ENCODE results near the gene BRINP2.

Gene BRINP2

DNA sequence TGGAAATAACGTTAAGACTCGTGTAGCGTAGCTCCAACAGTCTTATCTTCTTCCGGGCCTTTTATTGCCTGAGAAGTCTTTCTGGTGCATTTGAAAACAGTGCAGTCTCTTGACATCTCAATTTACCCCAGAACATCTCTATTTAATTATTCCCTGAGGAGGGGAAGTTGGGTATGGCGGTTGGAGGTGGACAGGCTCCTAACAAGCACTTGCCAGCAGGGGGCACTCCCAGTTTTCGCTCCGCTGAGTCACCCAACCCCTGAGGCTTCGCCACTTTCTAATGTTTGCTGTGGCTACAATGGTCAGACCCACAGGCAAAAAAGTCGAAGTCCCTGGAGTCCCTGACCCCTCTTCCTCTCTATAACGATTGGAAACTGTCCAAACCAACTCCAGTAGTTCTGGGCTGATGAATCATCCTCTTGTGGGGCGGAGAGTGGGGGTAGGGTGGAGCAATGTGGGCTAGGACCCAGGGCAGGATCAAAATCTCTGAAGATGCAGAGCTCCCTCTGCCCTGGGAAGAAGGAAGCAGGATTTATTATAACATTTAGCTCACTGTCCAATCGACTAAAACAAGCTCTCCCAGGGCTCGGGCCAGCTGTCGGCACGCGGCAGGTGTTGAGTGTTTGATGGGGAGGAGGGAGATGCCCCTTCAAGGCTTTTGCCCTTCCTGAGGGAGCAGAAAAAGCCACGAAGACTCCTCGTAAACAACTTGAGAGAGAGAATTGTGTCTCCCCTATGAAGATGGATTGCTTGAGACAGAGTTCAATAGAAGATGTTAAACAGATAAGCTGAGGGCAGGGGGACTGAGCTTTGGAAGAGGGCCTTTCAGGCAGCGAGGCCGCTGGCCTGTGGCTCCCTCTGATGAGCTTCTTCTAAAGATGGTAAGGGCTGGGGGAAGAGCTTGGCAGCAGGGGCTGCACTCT lies 85.7 kb downstream of the BRINP2 start:
- Histone ChIP-seq H3K27ac (no peak overlapping the region), H3K4me1 (peaks cover 17% of the 10 kb centered on the region), H3K4me2 (peak overlapping the region; percentile 11), H3K4me3 (no peak overlapping the region), H3K9me3 (no peaks in the 10 kb centered on the region), H3K27me3 (no peaks in the 10 kb centered on the region), H4K20me1 (no peaks in the 10 kb centered on the region), H3K36me3 (no peaks in the 10 kb centered on the region), H3K9ac (no peak overlapping the region)
- TF ChIP-seq Cebpa-rat (IDR thresholded peaks at IDR 0.05), result no peak

DNA sequence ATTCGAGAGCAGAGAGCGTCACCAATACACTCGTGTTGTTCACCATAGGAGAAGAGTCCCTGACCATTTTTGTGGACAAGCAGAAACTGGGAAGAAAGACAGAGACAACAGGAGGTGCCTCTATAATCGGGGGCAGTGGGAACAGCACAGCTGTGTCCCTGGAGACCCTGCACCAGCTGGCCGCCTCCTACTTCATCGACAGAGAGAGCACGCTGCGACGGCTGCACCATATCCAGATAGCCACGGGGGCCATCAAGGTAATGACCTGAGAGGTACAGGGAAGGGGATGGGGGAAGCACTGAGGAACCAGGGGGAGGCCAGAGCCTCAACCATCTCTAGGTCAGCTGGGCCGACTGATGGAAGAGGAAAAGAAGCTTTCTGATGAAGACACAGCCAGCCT lies 86.4 kb downstream of the BRINP2 start:
- Histone ChIP-seq H4K20me1 (no peaks in the 10 kb centered on the region), H3K36me3 (no peaks in the 10 kb centered on the region), H3K4me1 (peaks cover 17% of the 10 kb centered on the region), H3K9me3 (no peaks in the 10 kb centered on the region), H3K27me3 (no peaks in the 10 kb centered on the region), H3K27ac (no peak overlapping the region), H3K4me3 (no peak overlapping the region), H3K9ac (no peak overlapping the region), H3K4me2 (no peak overlapping the region)
- no peak for TF ChIP-seq Cebpa-rat (IDR thresholded peaks at IDR 0.05)

DNA sequence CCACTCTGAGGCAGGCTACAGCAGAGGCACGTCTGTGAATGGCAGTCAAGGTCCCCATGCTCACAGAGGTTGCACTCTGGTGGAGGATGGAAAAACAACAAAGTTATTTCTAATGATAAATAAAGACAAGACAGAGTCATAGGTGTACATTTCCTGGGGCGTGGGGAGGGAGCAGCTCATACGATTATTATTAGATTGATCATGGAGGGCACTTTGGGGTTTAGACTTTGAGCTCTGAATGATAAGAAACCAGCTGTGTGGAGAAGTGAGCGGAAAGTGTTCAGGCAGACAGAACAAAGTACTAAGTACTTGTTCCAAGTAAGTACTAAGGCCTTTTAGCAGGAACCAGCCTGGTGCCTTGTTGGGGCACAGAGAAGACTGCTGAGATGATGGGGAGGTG lies 86.8 kb downstream of the BRINP2 start:
- Histone ChIP-seq H3K4me2 (no peak overlapping the region), H3K4me1 (peaks cover 17% of the 10 kb centered on the region), H3K27ac (no peak overlapping the region), H4K20me1 (no peaks in the 10 kb centered on the region), H3K9ac (no peak overlapping the region), H3K4me3 (no peak overlapping the region), H3K9me3 (no peaks in the 10 kb centered on the region), H3K27me3 (no peaks in the 10 kb centered on the region), H3K36me3 (no peaks in the 10 kb centered on the region)
- no peak for TF ChIP-seq Cebpa-rat (IDR thresholded peaks at IDR 0.05)

DNA sequence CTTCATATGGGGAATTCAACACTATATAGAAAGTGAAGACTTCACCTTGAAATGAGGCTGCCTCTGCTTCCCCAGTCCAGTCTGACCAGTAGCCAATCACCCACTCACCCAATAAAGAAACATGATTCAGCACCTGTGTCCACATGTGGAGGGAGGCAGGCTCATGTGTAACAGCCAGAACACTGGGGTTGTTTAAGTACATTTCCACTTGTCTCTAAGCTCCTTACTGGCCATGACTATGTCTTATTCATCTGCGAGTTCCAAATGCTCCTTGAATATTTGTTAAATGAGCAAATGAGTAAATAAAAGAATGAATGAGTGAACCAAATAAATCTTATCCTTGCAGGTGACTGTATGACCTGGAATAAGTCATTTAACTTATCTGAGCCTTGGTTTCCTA lies 100.1 kb downstream of the BRINP2 start:
- no peaks in the 10 kb centered on the region for H3K27me3 ChIP-seq
- H3K4me2 ChIP-seq, result no peak overlapping the region
- TF ChIP-seq Cebpa-rat (IDR thresholded peaks at IDR 0.05), result no peak

DNA sequence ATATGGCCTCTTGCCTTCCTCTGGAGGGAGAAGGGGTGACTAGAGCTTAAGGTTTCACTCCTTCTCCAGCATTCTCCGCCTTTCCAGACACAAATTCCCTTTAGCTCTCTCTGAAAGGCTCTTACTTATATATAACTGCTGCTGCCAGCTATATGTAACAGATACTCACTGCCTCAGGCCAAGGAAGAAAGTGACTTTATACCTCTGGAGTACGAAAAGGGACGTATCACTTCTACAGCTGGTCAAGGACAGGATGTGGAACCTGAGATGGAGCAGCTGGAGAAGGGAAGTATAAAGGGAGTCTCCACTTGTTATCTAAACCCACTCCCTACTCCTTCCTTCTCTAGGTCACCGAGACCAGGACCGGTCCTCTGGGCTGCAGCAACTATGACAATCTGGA lies 102.4 kb downstream of the BRINP2 start:
- Histone ChIP-seq H3K4me3 (no peak overlapping the region), H4K20me1 (no peaks in the 10 kb centered on the region), H3K27me3 (no peaks in the 10 kb centered on the region), H3K4me2 (no peak overlapping the region), H3K9me3 (no peaks in the 10 kb centered on the region), H3K4me1 (no peaks in the 10 kb centered on the region), H3K9ac (no peak overlapping the region), H3K36me3 (no peaks in the 10 kb centered on the region), H3K27ac (no peak overlapping the region)
- TF ChIP-seq Cebpa-rat (IDR thresholded peaks at IDR 0.05), result no peak

More for the DNA sequence above, 100.1 kb downstream of the BRINP2 start:
- Histone ChIP-seq H3K36me3 (no peaks in the 10 kb centered on the region), H3K4me1 (no peaks in the 10 kb centered on the region), H3K4me3 (no peak overlapping the region), H3K9ac (no peak overlapping the region), H3K27ac (no peak overlapping the region), H3K9me3 (no peaks in the 10 kb centered on the region), H4K20me1 (no peaks in the 10 kb centered on the region)

DNA sequence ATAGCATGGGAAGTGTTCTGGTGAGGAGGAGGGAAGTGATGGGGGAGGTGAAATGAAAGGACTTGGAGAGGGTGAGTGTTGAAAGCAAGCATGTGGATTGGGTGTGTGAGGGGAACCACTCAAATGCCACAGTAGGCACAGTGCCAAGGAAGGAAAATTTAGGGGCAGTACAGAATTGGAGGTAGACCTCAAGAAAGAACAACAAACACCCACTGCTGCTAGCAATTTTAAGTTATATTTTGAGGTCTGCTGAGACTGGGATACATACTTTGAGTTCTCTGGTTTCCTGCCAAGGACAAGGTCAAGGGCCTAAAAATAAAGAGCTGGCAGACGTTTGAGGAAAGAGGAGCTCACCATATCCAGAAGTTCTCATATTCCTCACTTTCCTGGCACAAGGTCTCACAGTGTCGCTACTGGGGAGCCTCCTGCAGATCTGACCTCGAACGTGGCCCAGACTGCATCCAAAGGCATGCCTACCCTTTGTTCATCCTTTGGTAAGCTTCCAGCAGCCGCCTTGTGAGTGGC lies 104.0 kb downstream of the BRINP2 start:
- Histone ChIP-seq H4K20me1 (no peaks in the 10 kb centered on the region), H3K27me3 (no peaks in the 10 kb centered on the region), H3K4me3 (no peak overlapping the region), H3K36me3 (no peaks in the 10 kb centered on the region), H3K27ac (no peak overlapping the region), H3K4me1 (no peaks in the 10 kb centered on the region), H3K4me2 (no peak overlapping the region), H3K9me3 (no peaks in the 10 kb centered on the region), H3K9ac (no peak overlapping the region)
- TF ChIP-seq Cebpa-rat (IDR thresholded peaks at IDR 0.05), result no peak

DNA sequence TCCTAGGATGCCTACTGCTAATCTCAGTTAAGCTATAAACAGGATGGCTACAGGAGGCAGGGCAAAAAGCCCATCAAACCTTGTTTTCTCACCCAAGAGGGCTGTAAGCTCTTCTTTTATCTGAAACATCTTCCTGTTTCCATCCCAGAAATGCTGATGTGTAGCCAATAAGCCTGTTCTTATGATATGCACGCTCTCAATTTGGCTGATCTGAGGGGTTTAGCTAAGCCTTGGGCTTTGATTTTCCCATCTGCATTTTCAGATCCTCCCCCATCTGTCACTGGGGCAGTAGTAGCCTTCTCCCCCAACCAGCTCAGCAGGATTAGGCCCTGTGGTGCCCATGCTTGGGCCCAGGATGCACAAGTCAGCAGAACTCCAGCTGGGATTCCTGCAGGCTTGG lies 105.0 kb downstream of the BRINP2 start:
- TF ChIP-seq Cebpa-rat (IDR thresholded peaks at IDR 0.05), result no peak
- Histone ChIP-seq H3K9me3 (no peaks in the 10 kb centered on the region), H3K4me1 (no peaks in the 10 kb centered on the region), H3K4me3 (no peak overlapping the region), H3K9ac (no peak overlapping the region), H3K4me2 (no peak overlapping the region), H3K36me3 (no peaks in the 10 kb centered on the region), H4K20me1 (no peaks in the 10 kb centered on the region), H3K27me3 (no peaks in the 10 kb centered on the region), H3K27ac (no peak overlapping the region)

DNA sequence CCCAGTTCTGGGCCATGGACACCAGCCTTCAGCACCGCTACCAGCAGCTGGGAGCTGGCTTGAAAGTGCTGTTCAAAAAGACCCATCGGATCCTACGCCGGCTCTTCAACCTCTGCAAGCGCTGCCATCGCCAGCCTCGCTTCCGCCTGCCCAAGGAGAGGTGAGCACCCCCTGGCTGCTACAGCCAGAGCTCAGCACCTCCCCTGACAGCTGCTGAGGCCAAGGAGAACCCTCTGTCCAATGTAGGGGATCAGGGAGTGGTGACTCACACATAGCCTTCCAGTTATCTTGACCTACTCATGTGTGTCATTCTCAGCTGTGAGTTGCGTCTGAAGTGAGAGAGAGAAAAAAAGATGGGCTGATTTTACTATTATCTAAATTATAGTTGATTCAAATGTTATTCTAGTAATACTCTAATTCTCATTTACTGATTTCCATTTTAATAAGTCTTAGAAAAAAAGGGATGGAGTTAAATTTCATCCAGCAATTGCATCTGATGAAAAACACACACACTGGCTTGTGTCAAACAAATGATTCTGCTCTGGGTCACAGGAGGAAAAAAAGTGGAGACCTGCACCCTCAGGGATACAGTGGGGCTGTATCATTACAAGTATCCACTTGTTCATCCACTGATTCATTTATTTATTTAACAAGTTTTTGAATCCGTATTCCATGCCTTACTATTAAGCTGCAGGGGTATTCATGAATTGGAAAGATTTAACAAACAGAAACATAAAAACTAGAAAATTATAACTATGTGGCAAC lies 108.0 kb downstream of the BRINP2 start:
- Histone ChIP-seq H3K4me3 (no peak overlapping the region), H3K9me3 (no peaks in the 10 kb centered on the region), H3K4me2 (no peak overlapping the region), H3K9ac (no peak overlapping the region), H3K27ac (no peak overlapping the region), H3K27me3 (no peaks in the 10 kb centered on the region), H4K20me1 (no peaks in the 10 kb centered on the region), H3K36me3 (no peaks in the 10 kb centered on the region), H3K4me1 (no peaks in the 10 kb centered on the region)
- no peak for TF ChIP-seq Cebpa-rat (IDR thresholded peaks at IDR 0.05)

DNA sequence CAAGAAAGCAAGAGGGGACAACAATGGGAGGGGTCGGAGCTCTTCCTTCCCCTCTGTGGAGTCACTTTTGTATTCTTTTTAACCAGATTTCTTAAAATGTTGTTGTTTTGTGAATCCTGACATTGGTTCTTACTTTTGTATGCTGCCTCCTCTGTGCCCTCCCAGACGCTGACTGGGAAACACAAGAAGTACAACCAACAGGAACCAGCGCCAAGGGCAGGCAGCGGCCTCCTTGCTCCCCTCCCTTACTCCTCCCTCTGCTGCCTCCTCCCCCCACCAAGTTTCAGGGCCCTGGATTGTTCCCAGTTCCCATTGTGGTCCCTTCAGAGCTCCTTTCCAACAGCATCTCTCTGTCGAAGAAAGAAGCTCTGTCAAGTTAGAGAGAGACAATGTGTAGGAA lies 111.1 kb downstream of the BRINP2 start:
- Histone ChIP-seq H3K4me3 (no peak overlapping the region), H3K27ac (no peak overlapping the region), H3K4me1 (no peaks in the 10 kb centered on the region), H3K27me3 (no peaks in the 10 kb centered on the region), H3K4me2 (no peak overlapping the region), H3K9ac (no peak overlapping the region), H3K36me3 (no peaks in the 10 kb centered on the region), H3K9me3 (no peaks in the 10 kb centered on the region), H4K20me1 (no peaks in the 10 kb centered on the region)
- TF ChIP-seq Cebpa-rat (IDR thresholded peaks at IDR 0.05), result no peak

DNA sequence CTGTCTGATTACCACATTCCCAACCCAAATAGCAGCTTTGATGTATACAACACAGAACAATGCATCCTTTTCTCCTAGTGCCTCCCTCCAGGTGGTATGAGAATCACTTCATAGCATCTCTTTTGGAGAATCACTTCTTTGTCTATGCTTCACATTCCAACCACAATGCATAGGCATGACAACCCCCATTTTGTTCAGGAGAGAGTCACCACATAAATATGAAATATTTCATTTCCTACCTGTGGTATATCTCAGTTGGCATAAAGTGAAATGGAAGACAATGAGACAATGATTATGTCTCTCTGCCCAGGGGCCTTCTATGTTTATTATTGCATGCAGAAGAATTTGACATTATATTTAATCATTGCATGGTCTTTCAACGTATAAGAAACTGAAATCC lies 112.2 kb downstream of the BRINP2 start:
- Histone ChIP-seq H3K36me3 (no peaks in the 10 kb centered on the region), H3K4me2 (no peak overlapping the region), H3K4me1 (no peaks in the 10 kb centered on the region), H4K20me1 (no peaks in the 10 kb centered on the region), H3K9me3 (no peaks in the 10 kb centered on the region), H3K27me3 (no peaks in the 10 kb centered on the region), H3K4me3 (no peak overlapping the region), H3K27ac (no peak overlapping the region), H3K9ac (no peak overlapping the region)
- TF ChIP-seq Cebpa-rat (IDR thresholded peaks at IDR 0.05), result no peak

Measured in BLaER1 (cell line).